ENCODE data around the gene ELMOD1. TPM values are rescaled to one million over a fixed set of nuclear protein-coding genes. Genes with fewer than 3 reads are reported as not detected.

Gene ELMOD1
- total and polyA plus RNA-seq, 10 of the 15 experiments (the other 5 are each of a cell fraction or from before 2014, with no cell fraction given): not detected

DNA sequence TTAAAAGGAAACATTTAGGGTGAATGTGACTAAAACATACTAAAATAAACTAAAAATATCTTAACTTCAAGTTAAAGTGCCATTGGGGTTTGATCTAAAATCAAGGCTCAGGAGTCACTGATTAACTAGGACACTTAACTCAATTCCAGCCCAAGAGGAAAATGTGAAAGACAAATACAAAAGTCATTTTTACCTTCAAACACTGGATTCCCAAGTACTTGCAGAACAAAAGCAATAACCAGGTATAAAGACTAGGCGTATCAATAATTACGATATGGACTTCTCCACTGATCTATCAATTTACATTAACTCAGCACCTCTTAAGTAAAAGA, 41.0 kb upstream of the ELMOD1 start (continued):
- TF ChIP-seq, protein P1, sequence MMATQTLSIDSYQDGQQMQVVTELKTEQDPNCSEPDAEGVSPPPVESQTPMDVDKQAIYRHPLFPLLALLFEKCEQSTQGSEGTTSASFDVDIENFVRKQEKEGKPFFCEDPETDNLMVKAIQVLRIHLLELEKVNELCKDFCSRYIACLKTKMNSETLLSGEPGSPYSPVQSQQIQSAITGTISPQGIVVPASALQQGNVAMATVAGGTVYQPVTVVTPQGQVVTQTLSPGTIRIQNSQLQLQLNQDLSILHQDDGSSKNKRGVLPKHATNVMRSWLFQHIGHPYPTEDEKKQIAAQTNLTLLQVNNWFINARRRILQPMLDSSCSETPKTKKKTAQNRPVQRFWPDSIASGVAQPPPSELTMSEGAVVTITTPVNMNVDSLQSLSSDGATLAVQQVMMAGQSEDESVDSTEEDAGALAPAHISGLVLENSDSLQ (IDR thresholded peaks at IDR 0.05): no peak
- no peak for TF ChIP-seq SPI1 (IDR thresholded peaks at IDR 0.05; ENCODE audit: borderline replicate concordance, insufficient read depth, low read depth, low read length)
- TF ChIP-seq CBX5 (IDR thresholded peaks at IDR 0.05; ENCODE audit: low read depth): no peak
- no peak for TF ChIP-seq NR2F1 (conservative IDR thresholded peaks at IDR 0.05)
- no peak for TF ChIP-seq ESRRA (IDR thresholded peaks at IDR 0.05; ENCODE audit: low read length)
- no peak for TF ChIP-seq MTA2 (IDR thresholded peaks at IDR 0.05; ENCODE audit: low read depth)
- no peak for TF ChIP-seq MEF2B (IDR thresholded peaks at IDR 0.05; ENCODE audit: partially characterized antibody, poor library complexity, severe bottlenecking)
- no peak for TF ChIP-seq CHD4 (IDR thresholded peaks at IDR 0.05)

DNA sequence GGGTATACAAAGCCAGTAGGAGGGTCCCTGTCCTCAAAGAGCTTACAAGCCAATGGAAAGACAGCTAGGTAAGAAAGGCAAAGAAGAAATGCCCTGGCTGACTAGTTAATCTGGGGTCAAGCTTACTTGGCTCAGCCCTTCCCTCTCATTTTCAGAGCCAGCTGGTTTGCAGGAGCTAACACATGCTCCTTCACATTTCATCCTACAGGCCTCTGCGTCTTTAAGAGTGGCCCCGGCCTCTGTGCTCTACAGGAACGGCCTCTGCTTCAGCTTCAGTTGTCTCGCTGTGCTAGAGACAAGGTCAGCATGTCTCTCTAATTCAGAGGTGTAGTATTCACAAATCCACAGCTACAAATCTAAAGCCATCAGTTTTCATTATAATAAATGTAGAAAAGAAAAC, 40.6 kb upstream of the ELMOD1 start:
- ChIA-PET POLR2A (no interaction called here), RAD21 (ENCODE audit: unreplicated experiment) (interaction anchor here (0.6 to 4.3 kb wide), 5 partner anchors 9 to 220 kb away, joined by 3 to 33 read pairs (median 7); no protein-coding TSS in a partner anchor), SMC1A (ENCODE audit: uncharacterized antibody, unreplicated experiment) (interaction anchor here (0.5 to 9.9 kb wide), 12 partner anchors 9 to 614 kb away, joined by 3 to 115 read pairs (median 4); partner anchors contain the start of gene ALKBH8), CTCF (interaction anchor here (0.9 to 11.0 kb wide), 9 partner anchors 11 to 221 kb away, joined by 3 to 311 read pairs (median 12); partner anchors contain the start of gene ALKBH8)
- no peak overlapping the region for H3K4me2 ChIP-seq (ENCODE audit: control insufficient read depth, insufficient read depth)
- H2AFZ ChIP-seq (ENCODE audit: control insufficient read depth, low read depth, low read length): no peak overlapping the region
- BruUV-seq (replicated peaks): no TSS peak
- no peak overlapping the region for H3K9ac ChIP-seq (ENCODE audit: control insufficient read depth, insufficient read depth, low read length)
- H3K36me3 ChIP-seq (ENCODE audit: control insufficient read depth in 2 of 2, insufficient read depth in 2 of 2, low read length in 1 of 2): peaks cover 2% of the 10 kb centered on the region in 2 experiments; a peak in 3 of 4 replicates
- no peaks in the 10 kb centered on the region for H3K79me2 ChIP-seq (ENCODE audit: control insufficient read depth, insufficient read depth, low read length)
- no peaks in the 10 kb centered on the region for H4K20me1 ChIP-seq (ENCODE audit: control insufficient read depth, insufficient read depth)
- in situ Hi-C loops (cut with MboI): no loop called here
- DNase-seq (ENCODE audit: low read depth, low spot score) (no peak), FAIRE-seq (no peak), ATAC-seq (no peak)
- no peak for TF ChIP-seq CBFB (IDR thresholded peaks at IDR 0.05; ENCODE audit: low read depth)
- no peak for TF ChIP-seq RUNX3 (IDR thresholded peaks at IDR 0.05; ENCODE audit: low read length)
- no peak for TF ChIP-seq SP1 (IDR thresholded peaks at IDR 0.05; ENCODE audit: low read depth, low read length)
- no peak for TF ChIP-seq WRNIP1 (IDR thresholded peaks at IDR 0.05; ENCODE audit: borderline replicate concordance, low read depth, low read length)
- TF ChIP-seq, protein P2, sequence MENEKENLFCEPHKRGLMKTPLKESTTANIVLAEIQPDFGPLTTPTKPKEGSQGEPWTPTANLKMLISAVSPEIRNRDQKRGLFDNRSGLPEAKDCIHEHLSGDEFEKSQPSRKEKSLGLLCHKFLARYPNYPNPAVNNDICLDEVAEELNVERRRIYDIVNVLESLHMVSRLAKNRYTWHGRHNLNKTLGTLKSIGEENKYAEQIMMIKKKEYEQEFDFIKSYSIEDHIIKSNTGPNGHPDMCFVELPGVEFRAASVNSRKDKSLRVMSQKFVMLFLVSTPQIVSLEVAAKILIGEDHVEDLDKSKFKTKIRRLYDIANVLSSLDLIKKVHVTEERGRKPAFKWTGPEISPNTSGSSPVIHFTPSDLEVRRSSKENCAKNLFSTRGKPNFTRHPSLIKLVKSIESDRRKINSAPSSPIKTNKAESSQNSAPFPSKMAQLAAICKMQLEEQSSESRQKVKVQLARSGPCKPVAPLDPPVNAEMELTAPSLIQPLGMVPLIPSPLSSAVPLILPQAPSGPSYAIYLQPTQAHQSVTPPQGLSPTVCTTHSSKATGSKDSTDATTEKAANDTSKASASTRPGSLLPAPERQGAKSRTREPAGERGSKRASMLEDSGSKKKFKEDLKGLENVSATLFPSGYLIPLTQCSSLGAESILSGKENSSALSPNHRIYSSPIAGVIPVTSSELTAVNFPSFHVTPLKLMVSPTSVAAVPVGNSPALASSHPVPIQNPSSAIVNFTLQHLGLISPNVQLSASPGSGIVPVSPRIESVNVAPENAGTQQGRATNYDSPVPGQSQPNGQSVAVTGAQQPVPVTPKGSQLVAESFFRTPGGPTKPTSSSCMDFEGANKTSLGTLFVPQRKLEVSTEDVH (IDR thresholded peaks at IDR 0.05; ENCODE audit: low read depth, partially characterized antibody): no peak
- no peak for TF ChIP-seq MTA3 (IDR thresholded peaks at IDR 0.05; ENCODE audit: borderline replicate concordance, low read length)
- TF ChIP-seq SPI1 (IDR thresholded peaks at IDR 0.05; ENCODE audit: borderline replicate concordance, insufficient read depth, low read depth, low read length): no peak
- TF ChIP-seq, protein P3, sequence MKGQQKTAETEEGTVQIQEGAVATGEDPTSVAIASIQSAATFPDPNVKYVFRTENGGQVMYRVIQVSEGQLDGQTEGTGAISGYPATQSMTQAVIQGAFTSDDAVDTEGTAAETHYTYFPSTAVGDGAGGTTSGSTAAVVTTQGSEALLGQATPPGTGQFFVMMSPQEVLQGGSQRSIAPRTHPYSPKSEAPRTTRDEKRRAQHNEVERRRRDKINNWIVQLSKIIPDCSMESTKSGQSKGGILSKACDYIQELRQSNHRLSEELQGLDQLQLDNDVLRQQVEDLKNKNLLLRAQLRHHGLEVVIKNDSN (IDR thresholded peaks at IDR 0.05; ENCODE audit: borderline replicate concordance, extremely low read length, insufficient read depth, low read depth, low read length): no peak
- no peaks in the 10 kb centered on the region for H3K27me3 ChIP-seq (replicated peaks in 1 of 2; ENCODE audit: control insufficient read depth in 2 of 2, insufficient read depth in 2 of 2, low read length in 1 of 2)
- no peaks in the 10 kb centered on the region for H3K4me1 ChIP-seq (ENCODE audit: control insufficient read depth, insufficient read depth, low read length)
- 99% methylated on average over 4 of the region's 4 CpGs for WGBS (ENCODE audit: insufficient coverage, insufficient replicate concordance, low lambda C conversion rate, missing lambda C conversion rate)
- no peak overlapping the region for H3K27ac ChIP-seq (ENCODE audit: control insufficient read depth, insufficient read depth)
- H3K4me3 ChIP-seq: no peak overlapping the region
- intact Hi-C loops (cut with micrococcal nuclease; ENCODE audit: unreplicated experiment): no loop called here
- H3K9me3 ChIP-seq (replicated peaks; ENCODE audit: control insufficient read depth, insufficient read depth, low read length): no peaks in the 10 kb centered on the region

All from GM12878 (cell line).